Measurements from ENCODE around the gene CIB2. TPM values are rescaled to one million over a fixed set of nuclear protein-coding genes. Genes with fewer than 3 reads are reported as not detected.

The CIB2 gene
- total RNA-seq, 6 donors from 2014 or later = 0.77 to 5.2 (median 1.2) TPM; not detected in 1

- ATAC-seq (ENCODE audit: low FRiP score in 2 of 2) (no peak), DNase-seq (no peak)
- no peak for TF ChIP-seq EP300 (IDR thresholded peaks at IDR 0.05)
- TF ChIP-seq POLR2AphosphoS5 (IDR thresholded peaks at IDR 0.05) = no peak
- TF ChIP-seq POLR2A (IDR thresholded peaks at IDR 0.05) = no peak
- TF ChIP-seq CTCF (IDR thresholded peaks at IDR 0.05) = no peak
- Histone ChIP-seq H3K27me3 (no peaks in the 10 kb centered on the region), H3K4me3 (no peak overlapping the region), H3K36me3 (no peaks in the 10 kb centered on the region), H3K9me3 (no peaks in the 10 kb centered on the region), H3K27ac (peak overlapping the region; percentile 94 to 97 (median 96)), H3K4me1 (peaks cover 91 to 100% (median 94%) of the 10 kb centered on the region in 4 donors)
Observed at GRCh38 chr15:78063217-78063616, 68.0 kb downstream of the CIB2 start.

- TF ChIP-seq POLR2AphosphoS5 (IDR thresholded peaks at IDR 0.05) = no peak
- no peak for TF ChIP-seq EP300 (IDR thresholded peaks at IDR 0.05)
- no peak for TF ChIP-seq CTCF (IDR thresholded peaks at IDR 0.05)
- no peak for TF ChIP-seq POLR2A (IDR thresholded peaks at IDR 0.05)
- WGBS, 2 donors = 2 to 3% methylated on average over 6 of the region's 6 CpGs
- no peak for ATAC-seq (ENCODE audit: low FRiP score in 2 of 2)
- H3K27me3 ChIP-seq = no peaks in the 10 kb centered on the region
- H3K4me1 ChIP-seq = peaks cover 90 to 100% (median 94%) of the 10 kb centered on the region in 4 donors
- peak overlapping the region; percentile 52 to 97 (median 84) for H3K27ac ChIP-seq
- H3K9me3 ChIP-seq = no peaks in the 10 kb centered on the region
- peak in 1 of 2 donors; percentile 62 for DNase-seq
- H3K36me3 ChIP-seq = no peaks in the 10 kb centered on the region
- H3K4me3 ChIP-seq = no peak overlapping the region
Observed at GRCh38 chr15:78061963-78062427, 69.2 kb downstream of the CIB2 start.

GRCh38 chr15:78060232-78060631 is 71.0 kb downstream of the CIB2 start:
- Histone ChIP-seq H3K27ac (peak overlapping the region; percentile 45 to 96 (median 72)), H3K36me3 (no peaks in the 10 kb centered on the region), H3K27me3 (no peaks in the 10 kb centered on the region), H3K9me3 (no peaks in the 10 kb centered on the region), H3K4me1 (peaks cover 90 to 100% (median 94%) of the 10 kb centered on the region in 4 donors), H3K4me3 (no peak overlapping the region)
- no peak for TF ChIP-seq POLR2A (IDR thresholded peaks at IDR 0.05)
- TF ChIP-seq EP300 (IDR thresholded peaks at IDR 0.05) = no peak
- no peak for TF ChIP-seq CTCF (IDR thresholded peaks at IDR 0.05)
- TF ChIP-seq POLR2AphosphoS5 (IDR thresholded peaks at IDR 0.05) = no peak
- no peak for DNase-seq
- ATAC-seq (ENCODE audit: low FRiP score in 2 of 2) = no peak
- whole genome bisulfite sequencing, 2 donors = 87 to 92% methylated on average over 5 of the region's 5 CpGs

GRCh38 chr15:78059110-78059839 is 72.0 kb downstream of the CIB2 start:
- Histone ChIP-seq H3K27ac (peak overlapping the region; percentile 45 to 96 (median 72)), H3K4me3 (no peak overlapping the region), H3K4me1 (peaks cover 88 to 100% (median 92%) of the 10 kb centered on the region in 4 donors), H3K27me3 (no peaks in the 10 kb centered on the region), H3K9me3 (no peaks in the 10 kb centered on the region), H3K36me3 (no peaks in the 10 kb centered on the region)
- DNase-seq (no peak), ATAC-seq (ENCODE audit: low FRiP score in 2 of 2) (peak in 1 of 2 donors; percentile 29)
- TF ChIP-seq CTCF (IDR thresholded peaks at IDR 0.05) = no peak
- no peak for TF ChIP-seq EP300 (IDR thresholded peaks at IDR 0.05)
- no peak for TF ChIP-seq POLR2AphosphoS5 (IDR thresholded peaks at IDR 0.05)
- no peak for TF ChIP-seq POLR2A (IDR thresholded peaks at IDR 0.05)
- 46 to 67% methylated on average over 2 to 3 of the region's 3 CpGs for WGBS, 2 donors

Measured in upper lobe of left lung (tissue), 6 donors.